Skin of body (tissue), 2 donors: Measurements from ENCODE around the gene GUSB. TPM values are rescaled to one million over a fixed set of nuclear protein-coding genes. Genes with fewer than 3 reads are reported as not detected.
"Not testable (repeated sequence)": the region's sequence is repeated elsewhere in the genome, so short reads cannot be mapped to it uniquely, and the experiment has no call there.

Experiments
- DNase-seq: peaks from one replicate; lab custom pipeline; 2025; lab: John Stamatoyannopoulos, UW
- total RNA-seq: library from RNA; depleted of rRNA; stranded (reverse); fragments of >200 nt; gene quantifications from one replicate; pipeline ENCODE4 v1.2.3, GENCODE V29; 2014

GUSB gene
- total RNA-seq, 1 donor from 2014 or later: 25.2 TPM

DNA sequence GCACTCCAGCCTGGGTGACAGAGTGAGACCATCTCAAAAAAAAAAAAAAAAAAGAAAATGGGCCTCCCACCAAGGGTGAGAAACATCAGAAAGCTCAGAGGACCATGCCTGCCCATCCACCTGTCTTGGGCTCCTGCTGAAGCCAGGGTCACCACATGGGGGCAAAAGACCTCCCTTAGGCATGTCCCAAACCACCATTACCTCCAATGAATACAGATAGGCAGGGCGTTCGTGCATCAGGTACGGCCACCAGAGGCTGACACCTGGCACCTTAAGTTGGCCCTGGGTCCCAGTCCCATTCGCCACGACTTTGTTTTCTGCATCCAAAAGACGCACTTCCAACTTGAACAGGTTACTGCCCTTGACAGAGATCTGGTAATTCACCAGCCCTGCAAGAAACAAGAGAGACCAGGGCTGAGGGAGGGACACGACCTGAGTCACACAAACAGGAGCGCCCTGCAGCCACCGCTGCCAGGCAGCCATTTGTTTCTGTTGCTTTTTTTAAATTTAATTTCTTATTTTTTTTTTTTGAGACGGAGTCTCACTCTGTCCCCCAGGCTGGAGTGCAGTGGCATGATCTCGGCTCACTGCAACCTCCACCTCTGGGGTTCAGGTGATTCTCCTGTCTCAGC lies 6.1 kb downstream of the GUSB start:
- DNase-seq: no peak

DNA sequence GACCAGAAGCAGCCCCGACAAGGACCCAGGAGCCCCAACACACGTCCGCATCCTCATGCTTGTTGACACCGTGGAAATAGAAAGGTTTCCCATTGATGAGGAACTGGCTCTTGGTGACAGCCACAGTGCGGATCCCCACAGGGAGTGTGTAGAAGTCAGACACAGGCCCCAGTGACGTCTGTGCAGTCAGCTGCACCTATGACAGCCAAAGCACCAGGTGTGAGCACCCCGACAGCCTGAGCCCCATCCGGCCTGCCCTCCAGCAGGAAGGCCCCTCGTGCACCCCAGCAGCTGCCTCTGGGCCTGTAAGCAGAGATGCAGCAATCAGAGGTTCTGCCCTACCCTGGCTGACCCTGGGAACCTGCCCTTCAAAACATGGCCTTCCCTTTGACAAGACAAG lies 7.1 kb downstream of the GUSB start:
- no peak for DNase-seq

DNA sequence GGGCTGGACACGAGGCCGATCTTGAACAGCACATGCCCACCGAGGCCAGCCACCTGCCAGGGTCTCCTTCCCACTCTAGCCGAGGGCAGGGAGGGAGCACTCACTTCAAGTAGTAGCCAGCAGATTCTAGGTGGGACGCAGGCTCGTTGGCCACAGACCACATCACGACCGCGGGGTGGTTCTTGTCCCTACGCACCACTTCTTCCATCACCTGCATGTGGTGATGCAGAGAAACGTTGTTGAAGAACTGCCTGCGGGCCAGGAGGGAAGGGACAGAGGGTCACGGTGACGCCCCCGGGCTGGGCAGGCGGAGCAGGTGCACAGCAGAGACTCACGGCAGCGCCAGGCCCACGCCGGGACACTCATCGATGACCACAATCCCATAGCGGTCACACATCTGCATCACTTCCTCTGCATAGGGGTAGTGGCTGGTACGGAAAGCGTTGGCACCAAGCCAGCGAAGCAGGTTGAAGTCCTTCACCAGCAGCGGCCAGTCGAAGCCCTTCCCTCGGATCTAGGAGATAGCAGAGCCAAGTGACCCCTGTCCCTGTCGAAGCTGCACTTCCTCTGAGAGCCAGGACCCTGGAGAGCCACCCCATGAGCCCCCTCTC lies 7.7 kb downstream of the GUSB start:
- no peak for DNase-seq

DNA sequence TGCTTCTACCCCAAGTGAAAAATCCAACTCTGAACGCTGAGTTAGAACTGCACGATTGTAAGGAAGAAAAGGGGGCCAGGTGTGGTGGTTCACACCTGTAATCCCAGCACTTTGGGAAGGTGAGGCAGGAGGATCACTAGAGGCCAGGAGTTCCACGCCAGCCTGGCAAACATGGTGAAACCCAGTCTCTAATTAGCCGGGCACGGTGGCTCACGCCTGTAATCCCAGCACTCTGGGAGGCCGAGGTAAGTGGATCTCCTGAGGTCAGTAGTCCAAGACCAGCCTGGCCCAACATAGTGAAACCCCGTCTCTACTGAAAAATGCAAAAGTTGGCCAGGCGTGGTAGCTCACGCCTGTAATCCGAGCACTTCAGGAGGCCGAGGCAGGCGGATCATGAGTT lies 9.0 kb downstream of the GUSB start:
- DNase-seq: no peak

DNA sequence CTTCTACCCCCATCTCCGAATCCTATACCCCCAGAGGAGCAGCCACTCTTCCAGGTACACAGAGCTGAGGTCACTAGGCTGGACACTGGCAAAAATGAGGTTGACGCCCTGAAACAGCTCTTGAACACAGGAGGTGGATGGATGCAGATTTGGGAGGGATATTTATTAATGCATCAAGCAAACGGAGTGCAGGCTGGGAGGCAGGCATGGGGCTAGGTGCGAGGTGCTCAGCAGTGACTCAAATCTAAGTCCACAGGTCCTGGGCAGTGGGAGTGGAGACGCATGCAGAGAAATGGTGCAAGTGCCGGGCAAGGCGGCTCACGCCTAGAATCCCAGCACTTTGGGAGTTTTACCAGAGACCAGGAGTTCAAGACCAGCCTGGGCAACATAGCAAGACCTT lies 11.0 kb downstream of the GUSB start:
- DNase-seq: no peak

DNA sequence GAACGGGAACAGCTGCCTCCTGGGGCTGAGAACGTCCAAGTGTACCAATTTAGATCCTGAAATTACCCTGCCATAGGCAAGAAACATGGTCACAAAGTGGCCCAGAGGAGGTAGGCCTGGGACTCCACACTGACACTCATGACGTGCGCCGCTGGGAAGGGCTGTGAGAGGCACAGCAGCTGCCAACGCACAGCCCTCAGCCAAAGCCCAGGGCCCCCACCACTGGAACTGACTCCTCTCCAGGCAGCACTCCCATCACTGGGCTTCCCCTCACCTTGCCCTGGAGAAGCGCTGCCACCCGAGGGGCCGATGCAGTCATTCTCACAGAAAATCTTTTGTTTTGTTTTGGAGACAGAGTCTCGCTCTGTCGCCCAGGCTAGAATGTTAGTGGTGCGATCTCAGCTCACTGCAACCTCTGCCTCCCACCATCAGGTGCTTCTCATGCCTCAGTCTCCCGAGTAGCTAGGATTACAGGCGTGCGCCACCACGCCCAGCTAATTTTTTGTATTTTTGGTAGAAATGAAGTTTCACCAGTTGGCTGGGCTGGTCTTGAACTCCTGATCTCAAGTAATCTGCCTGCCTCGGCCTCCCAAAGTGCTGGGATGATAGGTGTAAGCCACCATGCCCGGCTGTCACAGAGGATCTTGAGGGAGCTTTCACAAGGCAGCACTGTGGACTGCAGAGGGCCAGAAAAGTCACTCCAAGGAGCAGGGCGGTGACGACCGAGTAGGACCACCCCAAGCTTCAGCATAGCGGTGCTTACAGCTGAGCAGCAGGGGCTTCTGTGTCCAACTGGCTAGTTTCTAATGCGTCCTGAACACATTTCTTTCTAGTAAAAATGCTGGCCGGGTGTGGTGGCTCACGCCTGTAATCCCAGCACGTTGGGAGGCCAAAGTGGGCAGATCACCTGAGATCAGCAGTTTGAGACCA lies 13.5 kb downstream of the GUSB start:
- no peak for DNase-seq

- DNase-seq: no peak
These were observed 14.5 kb downstream of the GUSB start for GRCh38 chr7:65967361-65968155.

DNA sequence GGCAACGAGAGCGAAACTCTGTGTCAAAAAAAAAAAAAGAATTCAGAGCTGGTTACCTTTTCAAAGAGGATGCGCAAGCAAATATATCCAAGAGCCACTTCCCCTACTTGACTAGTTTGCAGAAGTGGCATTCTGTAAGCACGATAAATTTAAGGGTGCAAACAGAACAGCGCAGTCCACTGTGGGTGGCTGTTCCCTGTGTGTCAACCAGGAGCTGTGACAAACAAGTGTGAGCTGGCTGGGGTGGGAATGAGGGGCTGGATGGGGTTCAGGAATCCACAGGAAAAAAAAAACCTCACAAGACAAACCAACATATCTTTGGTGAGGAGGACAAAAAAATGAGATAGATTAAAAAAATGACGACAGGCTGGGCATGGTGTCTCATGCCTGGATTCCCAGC lies 15.9 kb downstream of the GUSB start:
- no peak for DNase-seq

GRCh38 chr7:65964671-65965070 lies 17.3 kb downstream of the GUSB start:
- DNase-seq: not testable (repeated sequence)

DNA sequence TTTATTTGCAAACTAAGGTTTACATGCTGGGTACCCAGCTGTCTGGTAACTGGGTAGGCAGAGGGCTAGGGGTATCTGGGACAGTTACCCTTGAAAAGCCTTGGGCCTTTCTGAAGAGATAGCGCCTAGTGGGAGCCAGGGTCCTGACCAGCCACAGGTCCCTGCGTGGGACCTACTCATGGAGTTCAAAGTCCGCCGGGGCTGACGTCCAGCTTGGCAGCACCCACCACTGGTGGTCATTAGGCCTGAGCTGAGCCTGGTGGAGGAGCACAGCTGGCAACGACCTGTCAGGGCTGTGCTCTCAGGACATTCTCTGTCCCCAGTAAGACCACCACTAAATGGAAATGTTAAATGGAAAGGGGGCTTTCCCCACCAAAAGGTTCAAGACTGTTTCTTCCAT lies 20.0 kb downstream of the GUSB start:
- DNase-seq: no peak

GRCh38 chr7:65960351-65961074 lies 21.5 kb downstream of the GUSB start:
- no peak for DNase-seq

GRCh38 chr7:65955718-65956117 lies 26.3 kb downstream of the GUSB start:
- no peak for DNase-seq

DNA sequence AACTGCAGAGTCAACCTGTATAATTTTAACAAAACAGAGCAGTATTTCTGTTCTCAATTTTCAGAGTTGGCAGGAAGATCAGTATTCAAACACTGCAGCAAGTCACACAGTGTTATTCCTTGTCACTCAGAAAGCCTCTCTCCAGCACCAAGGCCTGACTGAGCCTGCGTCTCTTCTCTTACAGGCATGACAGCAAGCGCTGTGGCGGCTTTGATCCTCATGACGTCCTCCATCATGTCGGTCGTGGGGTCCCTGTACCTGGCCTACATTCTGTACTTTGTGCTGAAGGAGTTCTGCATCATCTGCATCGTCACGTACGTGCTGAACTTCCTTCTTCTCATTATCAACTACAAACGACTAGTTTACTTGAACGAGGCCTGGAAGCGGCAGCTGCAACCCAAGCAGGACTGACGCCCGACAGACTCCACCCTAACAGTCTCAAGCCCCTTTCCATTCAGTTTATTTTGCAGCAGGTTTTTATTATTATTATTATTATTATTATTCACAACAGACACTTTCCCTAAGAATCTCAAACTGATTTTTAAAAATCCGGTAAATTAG lies 28.0 kb downstream of the GUSB start:
- DNase-seq: no peak

DNA sequence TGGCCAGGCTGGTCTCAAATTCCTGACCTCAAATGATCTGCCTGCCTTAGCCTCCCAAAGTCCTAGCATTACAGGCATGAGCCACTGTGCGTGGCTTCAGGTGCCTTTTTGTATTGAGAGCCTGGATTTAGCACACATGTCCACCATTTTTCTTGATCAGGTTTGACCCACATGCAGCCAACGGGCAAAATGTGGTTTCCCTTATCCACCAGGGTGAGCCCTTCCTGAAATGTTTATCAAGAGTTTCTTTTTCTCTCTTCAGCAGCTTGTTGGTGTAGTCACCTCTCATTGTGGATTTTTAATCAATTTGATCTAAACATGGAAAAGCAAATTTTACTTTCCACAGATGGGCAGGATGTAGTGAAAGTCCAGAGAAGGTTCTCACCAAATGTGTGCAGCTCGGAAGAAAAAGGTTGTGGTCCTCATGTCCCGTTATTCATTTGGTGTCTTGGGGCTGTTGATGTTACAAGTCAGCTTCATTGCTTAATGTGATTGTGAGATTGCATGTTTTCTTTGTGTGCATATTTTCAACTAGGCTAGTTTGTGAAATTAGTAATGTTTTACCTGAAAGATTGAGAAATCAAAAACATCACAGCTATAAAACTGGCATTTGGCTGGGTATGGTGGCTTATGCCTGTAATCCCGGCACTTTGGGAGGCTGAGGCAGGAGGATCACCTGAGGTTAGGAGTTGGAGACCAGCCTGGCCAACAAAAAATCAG lies 28.9 kb downstream of the GUSB start:
- DNase-seq: no peak

GRCh38 chr7:65951837-65952578 lies 30.0 kb downstream of the GUSB start:
- DNase-seq: no peak

- DNase-seq: no peak
These were observed 35.1 kb downstream of the GUSB start for GRCh38 chr7:65946904-65947303.

- DNase-seq: not testable (repeated sequence)
These were observed 36.2 kb downstream of the GUSB start for GRCh38 chr7:65945787-65946186.

DNA sequence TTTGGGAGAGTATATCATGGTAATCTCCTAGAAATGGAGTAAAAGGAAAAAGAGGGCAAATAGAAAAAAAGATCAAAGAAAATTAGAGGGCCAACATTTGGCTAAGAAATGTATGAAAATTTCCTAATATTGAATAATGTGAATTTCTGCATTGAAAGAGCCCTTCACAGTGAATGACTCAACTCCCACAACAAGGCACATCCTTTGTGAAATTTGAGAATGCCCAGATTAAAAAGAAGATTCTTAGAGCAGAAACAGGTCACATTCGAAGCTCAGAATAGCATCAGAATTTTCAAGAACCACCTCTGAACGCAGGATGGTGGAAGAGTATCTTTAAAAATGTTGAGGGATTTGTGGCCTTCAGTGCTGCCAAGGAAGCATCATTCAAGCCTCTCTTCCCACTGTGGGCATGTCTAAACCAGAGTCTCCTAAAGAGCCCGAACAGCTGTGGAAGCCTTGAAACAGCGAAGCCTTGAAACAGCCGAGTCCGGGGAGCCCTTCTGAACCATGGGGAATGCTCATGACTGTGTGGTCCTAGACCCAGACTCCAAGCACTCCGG lies 43.6 kb downstream of the GUSB start:
- no peak for DNase-seq

- no peak for DNase-seq
These were observed 44.7 kb downstream of the GUSB start for GRCh38 chr7:65937296-65937695.
